CD4-positive, alpha-beta T cell treated with Interleukin-2 at 100 ng/mL for 4 hours (primary cell): ENCODE data around the gene RNU6-9.
A peak's percentile ranks its signal among the peaks of the same experiment; 100 is the strongest.

Experiments used
- DNase-seq: peaks from one replicate; pipeline ENCODE4 v3.0.0-alpha.2; 2020; ENCODE audit warnings: low spot score

The RNU6-9 gene

GRCh38 chr19:919199-920050, 26.1 kb downstream of the RNU6-9 start:
- peak; percentile 37 for DNase-seq

GRCh38 chr19:920051-920864, 27.0 kb downstream of the RNU6-9 start:
- DNase-seq, result peak; percentile 74

- no peak for DNase-seq
Observed at GRCh38 chr19:924553-925086, 31.3 kb downstream of the RNU6-9 start.

DNA sequence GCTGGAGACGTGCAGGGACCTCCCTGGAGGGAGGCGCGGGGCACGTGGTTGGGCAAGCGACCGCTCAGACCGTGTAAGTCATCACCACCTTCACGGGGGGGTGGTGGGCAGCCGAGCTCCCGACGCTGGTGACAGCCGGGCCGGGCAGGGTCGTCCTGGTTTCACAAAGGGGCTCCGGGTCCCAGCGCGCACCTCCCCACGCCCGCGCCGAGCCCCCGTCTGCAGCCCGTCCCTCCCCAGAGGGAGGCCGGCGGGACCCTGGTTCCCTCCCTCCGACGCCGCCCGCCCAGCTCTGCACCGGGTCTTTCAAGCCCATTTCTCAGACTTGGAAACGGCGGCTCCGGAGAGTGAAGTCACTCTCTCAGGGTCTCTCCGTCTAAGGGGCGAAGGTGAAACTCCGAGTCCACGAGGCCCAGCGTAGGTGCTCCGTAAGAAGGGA, 31.8 kb downstream of the RNU6-9 start:
- peak; percentile 77 for DNase-seq

GRCh38 chr19:925526-926322, 32.4 kb downstream of the RNU6-9 start, which contains the start of gene ARID3A:
Gene ARID3A (plus strand): TSS chr19:926035. CDS start chr19:929529, 3,494 bp downstream.
- peak; percentile 73 for DNase-seq

GRCh38 chr19:926323-926588, 33.0 kb downstream of the RNU6-9 start:
- DNase-seq, result no peak

DNA sequence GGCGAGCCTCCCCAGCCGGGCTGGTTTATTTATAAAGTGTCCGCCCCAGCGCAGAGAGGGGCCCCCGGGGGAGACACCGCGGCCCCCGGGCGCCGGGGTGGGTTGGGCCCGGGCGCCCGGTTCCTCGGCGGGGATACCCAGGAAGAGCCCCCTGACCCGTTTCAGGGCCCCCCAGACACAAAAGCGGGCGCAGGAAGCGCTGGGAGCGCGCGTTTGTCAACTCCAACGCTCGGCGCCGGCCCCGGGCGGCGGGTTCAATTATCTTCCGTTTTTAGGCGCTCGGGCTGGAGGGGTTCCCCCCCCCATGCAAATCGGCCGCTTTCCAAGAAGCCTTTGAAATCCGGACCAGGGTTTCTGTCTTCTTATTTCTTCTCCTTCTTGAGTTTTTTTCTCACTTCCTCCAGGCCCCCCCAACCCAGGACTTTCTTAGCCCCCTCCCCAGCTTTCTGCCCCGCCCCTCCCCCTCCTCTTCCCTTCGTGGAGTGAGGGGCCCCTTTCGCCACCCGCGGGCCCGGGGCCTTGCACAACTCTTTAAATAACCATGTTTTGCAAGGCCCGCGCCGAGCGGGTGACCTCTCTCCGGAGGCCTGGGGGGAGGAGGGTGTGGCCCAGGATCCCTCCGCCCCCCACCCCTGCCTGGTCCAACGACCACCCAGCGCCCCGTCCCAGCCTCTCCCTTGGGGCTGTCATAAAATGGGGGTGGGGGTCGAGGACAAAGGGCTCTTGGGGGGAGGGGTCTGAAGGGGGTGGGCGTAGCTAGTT, 33.5 kb downstream of the RNU6-9 start:
- no peak for DNase-seq

GRCh38 chr19:927351-927779, 34.1 kb downstream of the RNU6-9 start:
- DNase-seq, result no peak

- no peak for DNase-seq
Observed at GRCh38 chr19:927780-928401, 34.6 kb downstream of the RNU6-9 start.

GRCh38 chr19:928471-929202, 35.4 kb downstream of the RNU6-9 start:
- DNase-seq, result no peak

GRCh38 chr19:929203-929890, 36.1 kb downstream of the RNU6-9 start:
- no peak for DNase-seq

DNA sequence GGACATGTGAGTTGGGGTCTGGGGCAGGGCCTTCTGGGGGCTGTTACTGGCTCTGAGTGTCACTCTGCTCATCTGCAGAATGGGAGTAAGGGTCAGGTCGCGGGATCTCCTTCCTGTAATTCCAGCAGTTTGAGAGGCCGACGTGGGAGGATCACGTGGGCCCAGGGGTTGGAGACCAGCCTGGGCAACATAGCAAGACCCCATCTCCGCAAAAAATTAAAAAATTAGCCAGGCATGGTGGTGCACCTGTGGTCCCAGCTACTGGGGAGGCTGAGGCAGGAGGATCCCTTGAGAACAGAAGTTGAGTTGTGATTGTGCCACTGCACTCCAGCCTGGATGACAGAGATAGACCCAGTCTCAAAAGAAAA, 36.6 kb downstream of the RNU6-9 start:
- no peak for DNase-seq

GRCh38 chr19:931860-932647, 38.8 kb downstream of the RNU6-9 start:
- no peak for DNase-seq

DNA sequence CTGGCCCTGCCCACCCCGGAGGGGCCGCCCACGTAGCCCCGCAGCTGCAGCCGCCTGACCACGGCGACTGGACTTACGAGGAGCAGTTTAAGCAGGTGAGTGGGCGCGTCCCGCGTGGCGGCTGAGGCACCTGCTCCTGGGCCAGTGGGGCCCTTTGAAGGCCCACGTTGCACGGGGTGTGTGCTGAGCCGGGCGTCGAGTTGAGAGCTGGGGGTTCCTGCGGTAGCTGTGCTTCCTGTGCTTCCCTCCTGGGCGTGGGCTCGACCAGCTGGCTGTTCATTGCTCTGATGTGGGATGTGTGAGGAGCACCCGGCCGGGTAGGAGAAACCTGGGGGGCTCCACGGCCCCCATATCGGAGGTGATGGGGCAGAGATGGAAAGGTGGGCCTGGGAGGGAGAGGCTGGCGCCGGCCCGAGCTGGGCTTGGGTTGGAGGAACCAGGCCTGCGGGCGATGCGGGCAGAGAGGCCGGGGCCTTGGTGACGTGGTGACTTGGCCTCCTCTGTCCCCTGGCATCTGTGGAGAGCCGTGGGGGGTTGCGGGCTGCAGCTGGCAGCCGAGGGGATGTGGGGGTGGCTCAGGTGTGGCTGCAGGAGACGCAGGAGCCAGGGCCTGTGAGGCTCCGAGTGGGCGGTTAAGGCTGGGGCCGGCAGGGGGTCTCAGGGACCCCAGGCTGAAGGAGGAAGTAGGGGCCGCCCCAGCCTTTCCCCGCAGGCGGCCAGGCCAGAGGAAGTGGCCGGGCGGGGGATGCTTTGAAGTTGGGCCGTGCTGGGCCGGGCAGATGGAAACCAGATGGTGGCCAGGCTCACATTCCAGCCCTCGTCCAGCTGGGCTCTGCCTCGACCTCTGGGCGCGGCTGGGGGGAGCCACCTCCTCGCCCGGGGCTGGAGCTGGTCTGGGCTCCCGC, 39.6 kb downstream of the RNU6-9 start:
- no peak for DNase-seq

- no peak for DNase-seq
Observed at GRCh38 chr19:933553-933882, 40.2 kb downstream of the RNU6-9 start.

- DNase-seq, result no peak
Observed at GRCh38 chr19:934197-934840, 41.0 kb downstream of the RNU6-9 start.

- DNase-seq, result no peak
Observed at GRCh38 chr19:934865-935479, 41.7 kb downstream of the RNU6-9 start.
